ENCODE results near the gene FZD1. TPM values are rescaled to one million over a fixed set of nuclear protein-coding genes. Genes with fewer than 3 reads are reported as not detected.
A peak's percentile ranks its signal among the peaks of the same experiment; 100 is the strongest.

The FZD1 gene
- total RNA-seq, 1 donor from 2014 or later, result 5.4 TPM

DNA sequence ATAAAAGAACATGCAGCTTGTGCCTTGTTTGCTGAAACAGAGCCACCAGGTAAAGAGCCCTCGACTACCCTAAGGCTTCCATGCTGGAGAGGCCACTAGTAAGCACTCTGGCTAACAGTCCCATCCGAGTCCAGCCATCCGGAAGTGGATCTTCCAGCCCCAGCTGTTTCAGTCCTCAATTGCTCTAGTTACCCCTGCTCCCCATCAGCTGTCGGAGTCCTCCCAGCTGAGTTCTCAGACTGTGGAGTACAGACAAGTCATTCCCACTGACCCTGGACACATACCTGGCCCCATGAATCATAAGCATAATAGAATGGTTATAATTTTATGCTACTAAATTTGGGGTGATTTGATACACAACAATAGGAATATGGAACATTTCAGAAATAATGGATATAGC is 13.5 kb upstream of the FZD1 start:
- no peak overlapping the region for H2AFZ ChIP-seq (ENCODE audit: low read depth, low read length)
- DNase-seq (ENCODE audit: low read depth) (no peak), FAIRE-seq (no peak)
- no peaks in the 10 kb centered on the region for H3K36me3 Mint-ChIP-seq (ENCODE audit: low read depth, unreplicated experiment)
- no peak overlapping the region for H3K4me3 ChIP-seq (ENCODE audit: insufficient read depth, low read depth, low read length)
- H3K4me1 Mint-ChIP-seq (ENCODE audit: low read depth, unreplicated experiment), result peaks cover 13% of the 10 kb centered on the region
- no peak overlapping the region for H3K9ac ChIP-seq (ENCODE audit: low read length)
- TF ChIP-seq EZH2 (IDR thresholded peaks at IDR 0.05; ENCODE audit: insufficient read depth, low read length), result no peak
- no peak for TF ChIP-seq CTCF (IDR thresholded peaks at IDR 0.05; ENCODE audit: insufficient read depth, low read depth, low read length)
- H3K27ac Mint-ChIP-seq (ENCODE audit: unreplicated experiment), result no peak overlapping the region
- no peaks in the 10 kb centered on the region for H4K20me1 ChIP-seq (ENCODE audit: insufficient read depth, low read length)
- H3K36me3 ChIP-seq (ENCODE audit: insufficient read depth, low read length), result no peaks in the 10 kb centered on the region
- H3K4me3 Mint-ChIP-seq (ENCODE audit: unreplicated experiment), result no peak overlapping the region
- no peaks in the 10 kb centered on the region for H3K79me2 ChIP-seq (ENCODE audit: insufficient read depth, low read length)
- no peaks in the 10 kb centered on the region for H3K9me3 ChIP-seq (ENCODE audit: insufficient read depth, low read depth, low read length)
- peaks cover 10% of the 10 kb centered on the region for H3K9me3 Mint-ChIP-seq (ENCODE audit: unreplicated experiment)
- H3K4me2 ChIP-seq (ENCODE audit: low read length), result no peak overlapping the region
- H3K4me1 ChIP-seq (ENCODE audit: insufficient read depth, low read length), result no peaks in the 10 kb centered on the region
- H3K27me3 ChIP-seq (ENCODE audit: insufficient read depth, low read length), result no peaks in the 10 kb centered on the region
- no peak overlapping the region for H3K27ac ChIP-seq (ENCODE audit: low read depth, low read length)
- no peaks in the 10 kb centered on the region for H3K27me3 Mint-ChIP-seq (ENCODE audit: low read depth, unreplicated experiment)

GRCh38 chr7:91251877-91252276 is 12.4 kb upstream of the FZD1 start:
- H3K4me2 ChIP-seq (ENCODE audit: low read length), result no peak overlapping the region
- no peak overlapping the region for H3K4me3 ChIP-seq (ENCODE audit: insufficient read depth, low read depth, low read length)
- no peak overlapping the region for H3K27ac ChIP-seq (ENCODE audit: low read depth, low read length)
- no peak for DNase-seq (ENCODE audit: low read depth)
- H3K4me1 Mint-ChIP-seq (ENCODE audit: low read depth, unreplicated experiment), result peaks cover 13% of the 10 kb centered on the region
- no peak overlapping the region for H3K27ac Mint-ChIP-seq (ENCODE audit: unreplicated experiment)
- no peaks in the 10 kb centered on the region for H3K36me3 Mint-ChIP-seq (ENCODE audit: low read depth, unreplicated experiment)
- H3K36me3 ChIP-seq (ENCODE audit: insufficient read depth, low read length), result no peaks in the 10 kb centered on the region
- H3K27me3 ChIP-seq (ENCODE audit: insufficient read depth, low read length), result no peaks in the 10 kb centered on the region
- H3K9me3 ChIP-seq (ENCODE audit: insufficient read depth, low read depth, low read length), result no peaks in the 10 kb centered on the region
- no peak for FAIRE-seq
- H3K4me1 ChIP-seq (ENCODE audit: insufficient read depth, low read length), result no peaks in the 10 kb centered on the region
- no peak overlapping the region for H3K4me3 Mint-ChIP-seq (ENCODE audit: unreplicated experiment)
- H3K9ac ChIP-seq (ENCODE audit: low read length), result no peak overlapping the region
- H3K27me3 Mint-ChIP-seq (ENCODE audit: low read depth, unreplicated experiment), result no peaks in the 10 kb centered on the region
- TF ChIP-seq CTCF (IDR thresholded peaks at IDR 0.05; ENCODE audit: insufficient read depth, low read depth, low read length), result no peak
- no peak for TF ChIP-seq EZH2 (IDR thresholded peaks at IDR 0.05; ENCODE audit: insufficient read depth, low read length)
- no peaks in the 10 kb centered on the region for H3K79me2 ChIP-seq (ENCODE audit: insufficient read depth, low read length)
- peaks cover 15% of the 10 kb centered on the region for H3K9me3 Mint-ChIP-seq (ENCODE audit: unreplicated experiment)
- H4K20me1 ChIP-seq (ENCODE audit: insufficient read depth, low read length), result no peaks in the 10 kb centered on the region
- no peak overlapping the region for H2AFZ ChIP-seq (ENCODE audit: low read depth, low read length)

DNA sequence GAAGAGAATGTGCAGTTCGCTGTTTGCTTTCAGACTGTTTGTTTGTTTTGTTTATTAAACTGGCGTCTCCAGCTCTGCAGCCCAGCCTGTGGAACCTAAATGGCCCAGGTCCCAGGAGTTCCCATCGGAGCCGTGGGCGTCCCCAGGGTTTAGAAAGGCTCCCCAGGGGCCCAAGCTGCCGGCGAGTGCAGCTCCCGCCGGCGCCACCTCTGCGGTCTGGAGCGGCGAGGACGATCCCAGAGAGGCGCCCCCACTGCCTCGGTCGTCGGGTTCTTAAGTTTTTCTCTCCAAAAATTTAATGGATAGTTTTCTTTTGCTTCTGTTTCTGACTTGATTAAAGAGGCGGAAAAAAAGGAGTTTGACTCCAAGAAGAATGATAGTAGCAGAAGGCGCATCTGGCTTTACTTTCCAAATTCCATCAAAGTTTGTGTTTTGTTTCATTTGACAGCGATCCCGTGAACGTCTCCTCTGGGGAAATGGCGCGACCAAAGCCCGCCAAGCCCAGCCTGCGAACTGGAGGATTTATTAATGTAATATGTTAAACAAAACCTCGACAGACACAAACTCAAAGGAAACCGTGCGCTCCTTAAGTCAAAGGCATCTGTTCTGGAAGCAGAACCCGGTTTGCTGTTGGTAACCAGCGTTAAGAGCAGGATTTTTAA is 718 bp upstream of the FZD1 start:
- H3K9me3 ChIP-seq (ENCODE audit: insufficient read depth, low read depth, low read length), result no peaks in the 10 kb centered on the region
- peak overlapping the region; percentile 91 for H3K4me2 ChIP-seq (ENCODE audit: low read length)
- no peaks in the 10 kb centered on the region for H3K27me3 ChIP-seq (ENCODE audit: insufficient read depth, low read length)
- peaks cover 16% of the 10 kb centered on the region for H4K20me1 ChIP-seq (ENCODE audit: insufficient read depth, low read length)
- H3K27ac Mint-ChIP-seq (ENCODE audit: unreplicated experiment), result peak overlapping the region; percentile 85
- H3K9ac ChIP-seq (ENCODE audit: low read length), result peak overlapping the region; percentile 82
- peak overlapping the region; percentile 92 for H3K4me3 Mint-ChIP-seq (ENCODE audit: unreplicated experiment)
- peak overlapping the region; percentile 65 for H3K27ac ChIP-seq (ENCODE audit: low read depth, low read length)
- peaks cover 2% of the 10 kb centered on the region for H3K36me3 Mint-ChIP-seq (ENCODE audit: low read depth, unreplicated experiment)
- no peaks in the 10 kb centered on the region for H3K4me1 Mint-ChIP-seq (ENCODE audit: low read depth, unreplicated experiment)
- no peak for FAIRE-seq
- H2AFZ ChIP-seq (ENCODE audit: low read depth, low read length), result peak overlapping the region; percentile 85
- peak; percentile 14 for DNase-seq (ENCODE audit: low read depth)
- H3K4me1 ChIP-seq (ENCODE audit: insufficient read depth, low read length), result peaks cover 24% of the 10 kb centered on the region
- peaks cover 26% of the 10 kb centered on the region for H3K79me2 ChIP-seq (ENCODE audit: insufficient read depth, low read length)
- no peaks in the 10 kb centered on the region for H3K36me3 ChIP-seq (ENCODE audit: insufficient read depth, low read length)
- peak overlapping the region; percentile 85 for H3K4me3 ChIP-seq (ENCODE audit: insufficient read depth, low read depth, low read length)
- peaks cover 5% of the 10 kb centered on the region for H3K9me3 Mint-ChIP-seq (ENCODE audit: unreplicated experiment)
- TF ChIP-seq CTCF (IDR thresholded peaks at IDR 0.05; ENCODE audit: insufficient read depth, low read depth, low read length) (no peak), EZH2 (IDR thresholded peaks at IDR 0.05; ENCODE audit: insufficient read depth, low read length) (no peak)
- peaks cover 32% of the 10 kb centered on the region for H3K27me3 Mint-ChIP-seq (ENCODE audit: low read depth, unreplicated experiment)

Data from astrocyte (in vitro differentiated cells and primary cell).